22Rv1 (cell line): ENCODE results near the gene CCDC78.

Experiments
- H3K27ac ChIP-seq: fragments of 450-650 bp; 2 replicates; pipeline ENCODE4 v1.5.1; 2017
- ZFX ChIP-seq: fragments of 450-650 bp; IDR thresholded peaks from 2 replicates; pipeline ENCODE4 v1.6.1; 2017; ENCODE audit warnings: antibody characterized with exemption, borderline replicate concordance
- TF ChIP-seq, protein P1 (sequence below): fragments of 450-650 bp; IDR thresholded peaks from 2 replicates; pipeline ENCODE4 v1.5.1; 2017; ENCODE audit warnings: mild to moderate bottlenecking

CCDC78 gene

DNA sequence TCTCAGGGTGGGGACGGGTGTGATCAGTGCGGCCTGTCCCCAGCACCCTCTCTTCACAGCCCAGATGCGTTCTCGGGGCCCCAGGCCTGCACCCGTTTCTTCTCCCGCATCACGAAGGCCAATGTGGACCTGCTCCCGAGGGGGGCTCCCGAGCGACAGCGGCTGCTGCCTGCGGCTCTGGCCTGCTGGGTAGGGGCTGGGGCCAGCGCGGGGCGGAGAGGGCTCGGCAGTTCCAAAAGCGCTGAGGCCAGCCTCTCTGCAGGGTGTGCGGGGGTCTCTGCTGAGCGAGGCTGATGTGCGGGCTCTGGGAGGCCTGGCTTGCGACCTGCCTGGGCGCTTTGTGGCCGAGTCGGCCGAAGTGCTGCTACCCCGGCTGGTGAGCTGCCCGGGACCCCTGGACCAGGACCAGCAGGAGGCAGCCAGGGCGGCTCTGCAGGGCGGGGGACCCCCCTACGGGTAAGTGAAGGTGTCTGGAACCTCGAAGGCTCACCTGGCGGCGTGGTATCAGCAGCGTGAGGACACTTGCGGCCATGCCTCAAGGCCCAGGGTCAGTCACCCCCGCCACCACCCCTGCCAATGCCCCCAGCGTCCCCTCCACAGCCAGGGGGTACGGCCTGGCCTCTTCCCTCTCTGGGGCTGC, 38.7 kb upstream of the CCDC78 start:
- H3K27ac ChIP-seq = no peak overlapping the region
- TF ChIP-seq, protein P1, sequence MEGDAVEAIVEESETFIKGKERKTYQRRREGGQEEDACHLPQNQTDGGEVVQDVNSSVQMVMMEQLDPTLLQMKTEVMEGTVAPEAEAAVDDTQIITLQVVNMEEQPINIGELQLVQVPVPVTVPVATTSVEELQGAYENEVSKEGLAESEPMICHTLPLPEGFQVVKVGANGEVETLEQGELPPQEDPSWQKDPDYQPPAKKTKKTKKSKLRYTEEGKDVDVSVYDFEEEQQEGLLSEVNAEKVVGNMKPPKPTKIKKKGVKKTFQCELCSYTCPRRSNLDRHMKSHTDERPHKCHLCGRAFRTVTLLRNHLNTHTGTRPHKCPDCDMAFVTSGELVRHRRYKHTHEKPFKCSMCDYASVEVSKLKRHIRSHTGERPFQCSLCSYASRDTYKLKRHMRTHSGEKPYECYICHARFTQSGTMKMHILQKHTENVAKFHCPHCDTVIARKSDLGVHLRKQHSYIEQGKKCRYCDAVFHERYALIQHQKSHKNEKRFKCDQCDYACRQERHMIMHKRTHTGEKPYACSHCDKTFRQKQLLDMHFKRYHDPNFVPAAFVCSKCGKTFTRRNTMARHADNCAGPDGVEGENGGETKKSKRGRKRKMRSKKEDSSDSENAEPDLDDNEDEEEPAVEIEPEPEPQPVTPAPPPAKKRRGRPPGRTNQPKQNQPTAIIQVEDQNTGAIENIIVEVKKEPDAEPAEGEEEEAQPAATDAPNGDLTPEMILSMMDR = no peak
- TF ChIP-seq ZFX = no peak

DNA sequence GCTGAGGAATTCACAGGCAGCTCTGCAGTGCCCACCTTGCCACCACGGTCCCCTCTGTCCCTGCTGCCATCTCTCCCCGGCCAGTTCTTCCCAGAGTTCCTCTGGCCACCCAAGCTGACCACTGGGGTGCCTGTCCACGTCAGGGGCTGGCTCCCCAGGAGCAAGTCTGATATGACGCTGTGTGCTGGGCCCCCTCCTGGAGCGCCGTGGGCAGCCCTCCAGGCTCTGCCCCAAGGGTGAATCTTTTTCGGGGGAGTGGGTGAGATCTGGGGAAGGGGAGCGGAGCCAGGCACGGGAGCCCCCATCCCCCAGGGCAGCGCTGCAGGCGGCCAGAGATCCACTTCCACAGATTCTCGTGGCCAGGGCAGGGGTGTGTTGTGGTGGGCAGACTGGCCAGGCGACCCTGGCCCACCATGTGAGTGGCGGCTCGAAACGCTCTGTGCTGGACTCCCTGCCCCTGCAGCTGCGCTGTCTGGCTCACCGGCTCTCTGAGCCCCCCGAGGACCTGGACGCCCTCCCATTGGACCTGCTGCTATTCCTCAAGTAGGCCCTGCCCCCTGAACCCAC, 38.0 kb upstream of the CCDC78 start:
- no peak for TF ChIP-seq ZFX
- TF ChIP-seq, protein P1 = no peak

DNA sequence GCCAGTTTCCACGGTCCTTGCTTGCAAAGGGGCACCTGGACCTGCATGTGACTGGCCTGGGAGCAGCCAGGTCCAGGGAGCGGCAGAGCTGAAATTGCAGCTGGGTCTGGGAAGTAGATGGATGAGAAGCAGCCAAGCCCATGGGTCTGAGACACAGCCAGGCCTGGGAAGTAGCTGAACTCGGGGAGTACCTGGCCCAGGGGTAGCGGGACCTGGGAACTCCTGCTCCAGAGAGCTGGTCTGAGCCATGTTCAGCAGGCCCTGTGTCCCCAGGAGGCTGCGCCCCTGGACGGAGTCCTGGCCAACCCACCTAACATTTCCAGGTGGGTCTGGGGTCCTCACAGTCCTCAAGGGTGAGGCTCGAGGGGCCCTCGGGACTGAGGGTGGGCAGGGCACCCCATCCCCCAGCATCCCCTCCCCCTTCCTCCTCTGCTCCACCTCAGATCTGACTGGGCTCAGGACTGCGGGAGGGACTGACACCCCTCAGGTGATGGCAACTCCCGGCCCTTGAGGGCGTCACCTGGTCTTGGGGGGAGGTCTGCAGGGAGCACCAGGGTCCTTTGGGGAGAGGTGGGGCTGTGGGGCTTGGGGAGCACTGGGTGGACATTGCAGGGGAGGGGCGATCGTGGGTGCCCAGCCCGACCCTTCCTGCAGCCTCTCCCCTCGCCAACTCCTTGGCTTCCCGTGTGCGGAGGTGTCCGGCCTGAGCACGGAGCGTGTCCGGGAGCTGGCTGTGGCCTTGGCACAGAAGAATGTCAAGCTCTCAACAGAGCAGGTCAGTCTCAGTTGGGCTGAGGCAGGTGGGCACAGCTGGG, 37.3 kb upstream of the CCDC78 start:
- H3K27ac ChIP-seq = no peak overlapping the region

More for the DNA sequence above, 38.0 kb upstream of the CCDC78 start:
- no peak overlapping the region for H3K27ac ChIP-seq

DNA sequence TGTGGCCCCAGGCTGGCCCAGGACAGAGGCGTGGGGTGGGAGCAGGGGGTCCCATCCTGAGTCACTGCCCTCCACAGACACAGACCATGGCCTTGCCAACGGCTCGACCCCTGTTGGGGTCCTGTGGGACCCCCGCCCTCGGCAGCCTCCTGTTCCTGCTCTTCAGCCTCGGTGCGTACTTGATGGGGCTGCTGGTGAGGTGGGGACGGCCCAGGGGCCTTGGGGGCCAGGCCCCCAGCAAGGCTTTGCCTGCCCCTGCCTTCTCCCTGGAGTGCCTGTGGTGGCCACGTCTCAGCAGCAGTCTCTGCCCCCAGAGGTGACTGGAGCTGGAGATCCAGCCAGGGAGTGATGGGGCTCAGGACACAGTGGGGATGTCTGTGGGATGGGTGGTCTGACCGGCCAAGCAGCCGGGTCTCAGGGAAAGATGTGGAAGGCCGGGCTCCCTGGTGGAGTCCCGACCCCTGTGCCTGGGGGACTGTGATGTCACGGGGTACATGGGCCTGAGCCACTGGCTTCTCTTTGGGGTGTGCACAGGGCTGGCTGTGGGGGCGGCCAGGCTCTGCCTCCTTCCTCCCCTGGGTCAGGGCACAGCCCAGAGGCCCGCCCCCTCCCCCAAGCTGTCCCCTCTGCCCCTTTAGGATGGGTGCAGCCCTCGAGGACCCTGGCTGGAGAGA, 36.5 kb upstream of the CCDC78 start:
- H3K27ac ChIP-seq = no peak overlapping the region
- TF ChIP-seq, protein P1 = no peak
- TF ChIP-seq ZFX = no peak

More for the DNA sequence above, 37.3 kb upstream of the CCDC78 start:
- TF ChIP-seq, protein P1 = no peak
- TF ChIP-seq ZFX = no peak

DNA sequence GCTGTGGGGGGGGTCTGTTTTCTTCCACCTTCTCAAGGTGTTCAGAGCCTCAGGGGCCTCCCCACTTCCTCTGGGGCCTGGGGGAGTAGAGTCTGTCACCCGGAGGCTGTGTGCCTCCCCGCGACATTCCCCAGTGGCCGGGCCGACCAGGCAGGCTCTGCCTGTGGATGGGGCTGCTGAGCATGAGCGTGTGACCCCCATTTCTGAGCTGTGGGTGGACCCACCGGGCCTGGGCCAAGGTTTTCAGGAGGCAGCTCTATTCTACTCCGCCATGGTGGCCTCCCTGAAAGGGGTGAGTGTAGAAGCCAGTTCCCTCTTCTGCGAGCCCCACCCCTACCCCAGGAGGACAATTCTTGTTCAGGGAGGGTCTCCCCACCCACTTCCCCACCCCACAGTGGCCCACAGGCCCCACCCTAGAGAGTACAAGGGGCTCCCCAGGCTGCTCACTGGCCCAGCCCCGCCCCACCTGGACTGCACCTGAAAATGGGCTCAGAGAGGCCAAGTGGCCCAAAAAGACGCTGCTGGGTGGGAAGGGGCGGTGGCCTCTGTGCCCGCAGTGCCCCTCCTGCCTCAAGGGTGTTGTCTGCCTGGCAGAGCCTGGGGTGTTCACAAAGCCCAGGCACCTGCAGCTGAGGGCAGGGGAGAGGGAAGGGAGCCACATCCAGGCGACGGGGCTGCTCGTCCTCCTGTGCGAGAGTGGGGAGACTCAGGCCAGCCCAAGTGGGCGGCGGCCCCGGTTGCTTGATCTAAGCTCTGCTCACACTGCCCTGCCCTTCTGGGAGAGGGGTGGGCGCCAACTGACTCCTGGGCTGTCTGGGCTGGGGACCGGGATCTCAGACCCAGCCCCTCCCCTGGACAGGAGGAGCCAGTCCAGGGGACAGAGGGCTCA, 35.6 kb upstream of the CCDC78 start:
- H3K27ac ChIP-seq = no peak overlapping the region
- TF ChIP-seq, protein P1 = no peak
- no peak for TF ChIP-seq ZFX

DNA sequence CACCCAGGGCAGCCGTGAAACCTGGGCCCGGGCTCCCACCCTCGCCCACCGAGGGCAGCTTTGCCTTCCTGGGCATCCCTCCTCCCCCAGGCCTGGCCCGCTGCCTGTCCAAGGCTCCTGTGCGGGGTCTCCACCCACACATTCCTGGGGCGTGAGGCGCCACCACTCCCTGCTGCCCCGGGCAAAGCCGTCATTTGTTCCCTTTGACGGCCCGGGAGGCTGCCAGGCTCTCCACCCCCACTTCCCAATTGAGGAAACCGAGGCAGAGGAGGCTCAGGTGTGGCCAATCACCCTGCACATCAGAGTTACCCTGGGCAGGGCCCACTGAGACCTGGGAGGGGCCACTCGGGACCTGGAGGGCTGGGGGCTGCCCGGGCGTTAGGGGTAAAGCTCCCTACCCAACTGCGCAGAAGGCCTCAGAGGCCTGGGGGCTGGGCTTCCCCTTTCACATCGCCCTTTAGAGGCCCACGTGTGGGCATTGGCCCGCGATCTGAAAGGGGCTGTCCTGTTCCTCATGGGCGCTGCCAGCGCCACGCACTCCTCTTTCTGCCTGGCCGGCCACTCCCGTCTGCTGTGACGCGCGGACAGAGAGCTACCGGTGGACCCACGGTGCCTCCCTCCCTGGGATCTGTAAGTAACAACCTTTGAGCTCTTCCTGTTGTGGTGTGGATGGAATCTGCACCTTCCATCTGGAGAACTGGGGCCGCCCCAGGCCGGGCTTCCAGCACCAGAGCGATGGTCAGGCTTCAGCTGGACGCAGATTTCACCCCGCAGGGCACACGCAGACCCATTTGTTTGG, 34.5 kb upstream of the CCDC78 start, which contains the start of gene MSLN:
Gene MSLN (plus strand): TSS at position 190 of the 799 bp plus-strand sequence. CDS start 1,947 bp downstream, outside the sequence.
- H3K27ac ChIP-seq = no peak within 1 kb of the TSS
- no peak for TF ChIP-seq ZFX
- TF ChIP-seq, protein P1 = no peak
